HCT116 (cell line): Measurements from ENCODE around the gene MAL. TPM values are rescaled to one million over a fixed set of nuclear protein-coding genes. Genes with fewer than 3 reads are reported as not detected.

ENCODE experiments used
- ATAC-seq: fragments of 200-7000 bp; cut with Tn5 transposase; 2 replicates; pipeline ENCODE4 v1.9.1; 2020; ENCODE audit warnings: mild to moderate bottlenecking, moderate library complexity
- BruUV-seq: library from RNA; stranded (reverse); fragments of 400-500 nt; replicated peaks from 2 replicates; lab custom pipeline; 2021; lab: Mats Ljungman, UMichigan
- CTCF ChIA-PET: fragments of 300-600 bp; sonication (Branson Sonifier 250); formaldehyde crosslinking; loops from one replicate; lab custom pipeline; 2021; ENCODE audit warnings: antibody characterized with exemption; lab: Charles Lee
- POLR2A ChIA-PET: fragments of 300-600, 350-600 bp; sonication (Branson Sonifier 250); formaldehyde crosslinking; loops from one replicate; lab custom pipeline; 2021; ENCODE audit warnings: antibody characterized with exemption; lab: Charles Lee
- RAD21 ChIA-PET, 2 experiments: fragments of 300-600 bp; sonication (Branson Sonifier 250); formaldehyde crosslinking; loops; one replicate each; lab custom pipeline; 2023; ENCODE audit warnings: low total read pairs in 2 of 2; ENCODE audit not compliant: uncharacterized antibody in 2 of 2, unreplicated experiment in 2 of 2, low non-redundant PET in 1 of 2; lab: Charles Lee
- DNase-seq: peaks from one replicate; pipeline ENCODE4 v3.0.0-alpha.2; 2010; ENCODE audit warnings: low read depth, low spot score
- H2AFZ ChIP-seq: fragments of 200-600 bp; shearing (Covaris generic), sonication (generic); 2 replicates; pipeline ENCODE4 v1.6.1; 2017; ENCODE audit warnings: low read depth, mixed run types, mixed read lengths, antibody characterized with exemption, low read length; ENCODE audit not compliant: poor library complexity, severe bottlenecking
- H3K27ac ChIP-seq: 2 replicates; pipeline ENCODE4 v1.5.1; 2012; ENCODE audit warnings: low read depth, low read length
- H3K27me3 ChIP-seq: fragments of 200-600 bp; sonication (generic); 2 replicates; pipeline ENCODE4 v1.6.1; 2016; ENCODE audit warnings: mixed run types, low read length, mixed read lengths; ENCODE audit not compliant: insufficient read depth
- H3K36me3 ChIP-seq, 2 experiments: fragments of 200-500 bp in 1 of 2; fragments of 200-600 bp in 1 of 2; sonication (Bioruptor generic) in 1 of 2; sonication (generic) in 1 of 2; 2 replicates each; pipeline versions ENCODE4 v1.5.1 to v1.6.1; 2014 to 2016; ENCODE audit warnings: low read length in 2 of 2, inconsistent platforms in 1 of 2, mixed read lengths in 1 of 2, mixed run types in 1 of 2; ENCODE audit not compliant: insufficient read depth in 2 of 2, control insufficient read depth in 1 of 2
- H3K4me1 ChIP-seq, 2 experiments: fragments of 200-600 bp in 1 of 2; sonication (generic) in 1 of 2; 2 replicates each; pipeline versions ENCODE4 v1.5.1 to v1.6.1; 2012 to 2017; ENCODE audit warnings: low read length in 2 of 2, inconsistent platforms in 1 of 2, mild to moderate bottlenecking in 1 of 2, mixed read lengths in 1 of 2, mixed run types in 1 of 2, moderate library complexity in 1 of 2; ENCODE audit not compliant: insufficient read depth in 2 of 2, control insufficient read depth in 1 of 2
- H3K4me2 ChIP-seq: fragments of 200-600 bp; sonication (generic); 2 replicates; pipeline ENCODE4 v1.6.1; 2017; ENCODE audit warnings: mixed run types, low read length, mixed read lengths
- H3K4me3 ChIP-seq, 2 experiments: fragments of 200-600 bp in 1 of 2; sonication (generic) in 1 of 2; replicated peaks in 1 of 2; 2 replicates each; pipeline ENCODE4 v1.5.1; 2011 to 2016; ENCODE audit warnings: low read length in 2 of 2, control low read depth in 1 of 2, low read depth in 1 of 2, mild to moderate bottlenecking in 1 of 2, mixed read lengths in 1 of 2, mixed run types in 1 of 2
- H3K79me2 ChIP-seq: fragments of 200-600 bp; sonication (generic); 2 replicates; pipeline ENCODE4 v1.6.1; 2017; ENCODE audit warnings: mild to moderate bottlenecking, mixed run types, low read length, moderate library complexity, mixed read lengths; ENCODE audit not compliant: insufficient read depth
- H3K9ac ChIP-seq: fragments of 200-600 bp; sonication (generic); 2 replicates; pipeline ENCODE4 v1.6.1; 2016; ENCODE audit warnings: low read length, mixed read lengths
- H3K9me2 ChIP-seq: fragments of 200-600 bp; sonication (generic), shearing (Covaris generic); 2 replicates; pipeline ENCODE4 v1.6.1; 2017; ENCODE audit warnings: mixed run types, mild to moderate bottlenecking, moderate library complexity; ENCODE audit not compliant: insufficient read depth
- H3K9me3 ChIP-seq, 2 experiments: fragments of 200-500 bp in 1 of 2; fragments of 200-600 bp in 1 of 2; sonication (Bioruptor generic) in 1 of 2; sonication (generic) in 1 of 2; 2 replicates each; pipeline ENCODE4 v1.6.1; 2014 to 2017; ENCODE audit warnings: low read length in 2 of 2, mixed read lengths in 2 of 2, inconsistent platforms in 1 of 2, low read depth in 1 of 2, mild to moderate bottlenecking in 1 of 2, mixed run types in 1 of 2, moderate library complexity in 1 of 2; ENCODE audit not compliant: control insufficient read depth in 1 of 2, insufficient read depth in 1 of 2
- H4K20me1 ChIP-seq: fragments of 200-600 bp; sonication (generic), shearing (Covaris generic); 2 replicates; pipeline ENCODE4 v1.6.1; 2017; ENCODE audit warnings: mixed run types, mild to moderate bottlenecking, moderate library complexity; ENCODE audit not compliant: insufficient read depth
- CBX3 ChIP-seq: IDR thresholded peaks from 2 replicates; pipeline ENCODE4 v1.6.1; 2012; ENCODE audit warnings: low read depth
- EZH2 ChIP-seq: fragments of 200-600 bp; sonication (generic); IDR thresholded peaks from 2 replicates; pipeline ENCODE4 v1.6.1; 2017; ENCODE audit warnings: antibody characterized with exemption, mixed run types
- EZH2phosphoT487 ChIP-seq: fragments of 200-600 bp; IDR thresholded peaks from 2 replicates; pipeline ENCODE4 v1.6.1; 2018; ENCODE audit warnings: antibody characterized with exemption, borderline replicate concordance
- POLR2A ChIP-seq: IDR thresholded peaks from 2 replicates; pipeline ENCODE4 v1.7.0; 2011; ENCODE audit warnings: borderline replicate concordance; ENCODE audit not compliant: insufficient read depth, insufficient read length; ENCODE audit errors: extremely low read depth
- SIN3A ChIP-seq: IDR thresholded peaks from 2 replicates; pipeline ENCODE4 v1.6.1; 2012; ENCODE audit warnings: low read depth
- SRF ChIP-seq: IDR thresholded peaks from 2 replicates; pipeline ENCODE4 v1.6.1; 2012; ENCODE audit warnings: low read depth
- intact Hi-C: fragments of 100-400 bp; cut with micrococcal nuclease; formaldehyde crosslinking; loops from 2 replicates; pipeline ENCODE4 v1.10.0; 2022
- total RNA-seq: library from RNA; stranded (reverse); gene quantifications from one replicate; pipeline ENCODE4 v1.2.1, GENCODE V29; 2021; ENCODE audit not compliant: unreplicated experiment
- TF ChIP-seq, protein P1 (sequence below): IDR thresholded peaks from 2 replicates; pipeline ENCODE4 v1.6.1; 2012; ENCODE audit warnings: low read depth
- TF ChIP-seq, protein P2 (sequence below): IDR thresholded peaks from 2 replicates; pipeline ENCODE4 v1.6.1; 2012
- TF ChIP-seq, protein P3 (sequence below), 3 experiments: fragments of 200-600 bp in 1 of 3; sonication (generic) in 1 of 3; IDR thresholded peaks in 2 of 3; conservative IDR thresholded peaks in 1 of 3; 2 replicates each; pipeline ENCODE4 v1.5.1; 2012 to 2017; ENCODE audit warnings: low read depth in 2 of 3, low read length in 2 of 3, antibody characterized with exemption in 1 of 3, borderline replicate concordance in 1 of 3, control low read depth in 1 of 3, mild to moderate bottlenecking in 1 of 3, mixed read lengths in 1 of 3, mixed run types in 1 of 3, moderate library complexity in 1 of 3; ENCODE audit not compliant: insufficient read depth in 1 of 3
- TF ChIP-seq, protein P4 (sequence below): IDR thresholded peaks from 2 replicates; pipeline ENCODE4 v1.6.1; 2011; ENCODE audit warnings: mild to moderate bottlenecking, low read length, moderate library complexity; ENCODE audit not compliant: insufficient replicate concordance; ENCODE audit errors: extremely low read depth

MAL gene
- total RNA-seq, 1 experiment from 2014 or later = not detected

DNA sequence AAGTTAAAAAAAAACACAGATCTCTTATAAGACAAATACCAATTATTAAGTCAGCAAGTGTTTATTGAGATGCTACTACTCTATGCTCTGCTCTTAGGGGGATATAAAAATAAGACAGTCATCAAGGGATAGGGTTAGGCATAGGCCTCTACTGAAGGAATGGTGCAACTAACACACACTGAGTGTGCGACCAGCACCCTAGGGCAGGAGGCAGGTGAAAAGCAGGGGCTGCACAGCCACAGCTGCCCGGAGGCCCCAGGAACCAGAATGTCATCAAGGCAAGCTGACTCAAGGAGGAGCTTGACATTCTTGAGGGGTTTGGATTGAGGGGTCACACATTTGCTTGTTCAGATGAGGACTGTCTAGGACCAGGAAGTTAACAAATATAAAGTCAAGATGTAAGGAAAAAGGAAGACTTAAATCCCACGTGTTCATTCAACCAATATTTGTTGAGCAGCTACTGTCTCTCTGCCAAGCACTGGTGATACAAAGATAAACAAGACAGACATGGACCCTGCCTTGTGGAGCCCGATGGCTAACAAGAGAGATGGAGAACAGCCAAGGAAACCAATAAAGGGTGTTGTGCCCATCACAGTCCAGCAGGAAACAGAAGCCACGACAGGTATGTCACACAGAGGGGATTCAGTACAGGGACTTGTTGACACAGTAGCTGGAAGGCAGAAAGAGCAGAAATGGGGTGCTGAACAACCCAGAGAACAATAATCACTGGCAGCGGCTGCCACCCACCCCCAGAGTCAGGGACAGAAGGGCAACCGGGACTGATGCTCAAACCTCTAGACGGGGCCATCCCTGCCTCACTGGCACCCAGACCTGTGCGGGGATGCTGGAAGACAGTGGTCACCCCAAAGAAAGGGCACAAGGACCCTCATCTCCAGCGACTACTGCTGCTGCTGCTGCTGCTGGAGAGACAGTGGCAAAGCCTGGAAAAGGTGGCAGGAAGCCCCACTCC lies 45.8 kb upstream of the MAL start:
- no peak overlapping the region for H3K4me2 ChIP-seq
- no peaks in the 10 kb centered on the region for H4K20me1 ChIP-seq
- no peak overlapping the region for H2AFZ ChIP-seq
- H3K4me3 ChIP-seq = no peak overlapping the region
- BruUV-seq = no TSS peak
- no peak overlapping the region for H3K27ac ChIP-seq
- no peaks in the 10 kb centered on the region for H3K4me1 ChIP-seq
- no peaks in the 10 kb centered on the region for H3K9me3 ChIP-seq
- POLR2A ChIA-PET = no interaction called here
- peaks cover 26% of the 10 kb centered on the region for H3K27me3 ChIP-seq
- no peaks in the 10 kb centered on the region for H3K36me3 ChIP-seq
- TF ChIP-seq EZH2 (no peak), SIN3A (no peak), SRF (no peak), POLR2A (no peak), EZH2phosphoT487 (no peak), CBX3 (no peak)
- TF ChIP-seq, protein P1, sequence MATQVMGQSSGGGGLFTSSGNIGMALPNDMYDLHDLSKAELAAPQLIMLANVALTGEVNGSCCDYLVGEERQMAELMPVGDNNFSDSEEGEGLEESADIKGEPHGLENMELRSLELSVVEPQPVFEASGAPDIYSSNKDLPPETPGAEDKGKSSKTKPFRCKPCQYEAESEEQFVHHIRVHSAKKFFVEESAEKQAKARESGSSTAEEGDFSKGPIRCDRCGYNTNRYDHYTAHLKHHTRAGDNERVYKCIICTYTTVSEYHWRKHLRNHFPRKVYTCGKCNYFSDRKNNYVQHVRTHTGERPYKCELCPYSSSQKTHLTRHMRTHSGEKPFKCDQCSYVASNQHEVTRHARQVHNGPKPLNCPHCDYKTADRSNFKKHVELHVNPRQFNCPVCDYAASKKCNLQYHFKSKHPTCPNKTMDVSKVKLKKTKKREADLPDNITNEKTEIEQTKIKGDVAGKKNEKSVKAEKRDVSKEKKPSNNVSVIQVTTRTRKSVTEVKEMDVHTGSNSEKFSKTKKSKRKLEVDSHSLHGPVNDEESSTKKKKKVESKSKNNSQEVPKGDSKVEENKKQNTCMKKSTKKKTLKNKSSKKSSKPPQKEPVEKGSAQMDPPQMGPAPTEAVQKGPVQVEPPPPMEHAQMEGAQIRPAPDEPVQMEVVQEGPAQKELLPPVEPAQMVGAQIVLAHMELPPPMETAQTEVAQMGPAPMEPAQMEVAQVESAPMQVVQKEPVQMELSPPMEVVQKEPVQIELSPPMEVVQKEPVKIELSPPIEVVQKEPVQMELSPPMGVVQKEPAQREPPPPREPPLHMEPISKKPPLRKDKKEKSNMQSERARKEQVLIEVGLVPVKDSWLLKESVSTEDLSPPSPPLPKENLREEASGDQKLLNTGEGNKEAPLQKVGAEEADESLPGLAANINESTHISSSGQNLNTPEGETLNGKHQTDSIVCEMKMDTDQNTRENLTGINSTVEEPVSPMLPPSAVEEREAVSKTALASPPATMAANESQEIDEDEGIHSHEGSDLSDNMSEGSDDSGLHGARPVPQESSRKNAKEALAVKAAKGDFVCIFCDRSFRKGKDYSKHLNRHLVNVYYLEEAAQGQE = no peak
- TF ChIP-seq, protein P2, sequence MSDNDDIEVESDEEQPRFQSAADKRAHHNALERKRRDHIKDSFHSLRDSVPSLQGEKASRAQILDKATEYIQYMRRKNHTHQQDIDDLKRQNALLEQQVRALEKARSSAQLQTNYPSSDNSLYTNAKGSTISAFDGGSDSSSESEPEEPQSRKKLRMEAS = no peak
- TF ChIP-seq, protein P3, sequence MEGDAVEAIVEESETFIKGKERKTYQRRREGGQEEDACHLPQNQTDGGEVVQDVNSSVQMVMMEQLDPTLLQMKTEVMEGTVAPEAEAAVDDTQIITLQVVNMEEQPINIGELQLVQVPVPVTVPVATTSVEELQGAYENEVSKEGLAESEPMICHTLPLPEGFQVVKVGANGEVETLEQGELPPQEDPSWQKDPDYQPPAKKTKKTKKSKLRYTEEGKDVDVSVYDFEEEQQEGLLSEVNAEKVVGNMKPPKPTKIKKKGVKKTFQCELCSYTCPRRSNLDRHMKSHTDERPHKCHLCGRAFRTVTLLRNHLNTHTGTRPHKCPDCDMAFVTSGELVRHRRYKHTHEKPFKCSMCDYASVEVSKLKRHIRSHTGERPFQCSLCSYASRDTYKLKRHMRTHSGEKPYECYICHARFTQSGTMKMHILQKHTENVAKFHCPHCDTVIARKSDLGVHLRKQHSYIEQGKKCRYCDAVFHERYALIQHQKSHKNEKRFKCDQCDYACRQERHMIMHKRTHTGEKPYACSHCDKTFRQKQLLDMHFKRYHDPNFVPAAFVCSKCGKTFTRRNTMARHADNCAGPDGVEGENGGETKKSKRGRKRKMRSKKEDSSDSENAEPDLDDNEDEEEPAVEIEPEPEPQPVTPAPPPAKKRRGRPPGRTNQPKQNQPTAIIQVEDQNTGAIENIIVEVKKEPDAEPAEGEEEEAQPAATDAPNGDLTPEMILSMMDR (IDR thresholded peaks at IDR 0.05 in 2 of 3, conservative IDR thresholded peaks at IDR 0.05 in 1 of 3; ENCODE audit: borderline replicate concordance in 1 of 3, insufficient read depth in 1 of 3, low read depth in 2 of 3, low read length in 2 of 3) = no peak
- TF ChIP-seq, protein P4, sequence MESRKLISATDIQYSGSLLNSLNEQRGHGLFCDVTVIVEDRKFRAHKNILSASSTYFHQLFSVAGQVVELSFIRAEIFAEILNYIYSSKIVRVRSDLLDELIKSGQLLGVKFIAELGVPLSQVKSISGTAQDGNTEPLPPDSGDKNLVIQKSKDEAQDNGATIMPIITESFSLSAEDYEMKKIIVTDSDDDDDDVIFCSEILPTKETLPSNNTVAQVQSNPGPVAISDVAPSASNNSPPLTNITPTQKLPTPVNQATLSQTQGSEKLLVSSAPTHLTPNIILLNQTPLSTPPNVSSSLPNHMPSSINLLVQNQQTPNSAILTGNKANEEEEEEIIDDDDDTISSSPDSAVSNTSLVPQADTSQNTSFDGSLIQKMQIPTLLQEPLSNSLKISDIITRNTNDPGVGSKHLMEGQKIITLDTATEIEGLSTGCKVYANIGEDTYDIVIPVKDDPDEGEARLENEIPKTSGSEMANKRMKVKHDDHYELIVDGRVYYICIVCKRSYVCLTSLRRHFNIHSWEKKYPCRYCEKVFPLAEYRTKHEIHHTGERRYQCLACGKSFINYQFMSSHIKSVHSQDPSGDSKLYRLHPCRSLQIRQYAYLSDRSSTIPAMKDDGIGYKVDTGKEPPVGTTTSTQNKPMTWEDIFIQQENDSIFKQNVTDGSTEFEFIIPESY = no peak
- RAD21 ChIA-PET = no interaction called here
- no peak for DNase-seq
- H3K9ac ChIP-seq = no peak overlapping the region
- intact Hi-C loops = no loop called here
- H3K9me2 ChIP-seq = no peaks in the 10 kb centered on the region
- H3K79me2 ChIP-seq = no peaks in the 10 kb centered on the region
- ATAC-seq = no peak
- CTCF ChIA-PET = no interaction called here
